NCI-H2227 (cell line): Measurements from ENCODE around the gene CMAS.
A peak's percentile ranks its signal among the peaks of the same experiment; 100 is the strongest.
"Not testable (repeated sequence)": the region's sequence is repeated elsewhere in the genome, so short reads cannot be mapped to it uniquely, and the experiment has no call there.

Experiments
- DNase-seq: peaks from one replicate; lab custom pipeline; 2025; ENCODE audit not compliant: unreplicated experiment; lab: John Stamatoyannopoulos, UW

CMAS gene

DNA sequence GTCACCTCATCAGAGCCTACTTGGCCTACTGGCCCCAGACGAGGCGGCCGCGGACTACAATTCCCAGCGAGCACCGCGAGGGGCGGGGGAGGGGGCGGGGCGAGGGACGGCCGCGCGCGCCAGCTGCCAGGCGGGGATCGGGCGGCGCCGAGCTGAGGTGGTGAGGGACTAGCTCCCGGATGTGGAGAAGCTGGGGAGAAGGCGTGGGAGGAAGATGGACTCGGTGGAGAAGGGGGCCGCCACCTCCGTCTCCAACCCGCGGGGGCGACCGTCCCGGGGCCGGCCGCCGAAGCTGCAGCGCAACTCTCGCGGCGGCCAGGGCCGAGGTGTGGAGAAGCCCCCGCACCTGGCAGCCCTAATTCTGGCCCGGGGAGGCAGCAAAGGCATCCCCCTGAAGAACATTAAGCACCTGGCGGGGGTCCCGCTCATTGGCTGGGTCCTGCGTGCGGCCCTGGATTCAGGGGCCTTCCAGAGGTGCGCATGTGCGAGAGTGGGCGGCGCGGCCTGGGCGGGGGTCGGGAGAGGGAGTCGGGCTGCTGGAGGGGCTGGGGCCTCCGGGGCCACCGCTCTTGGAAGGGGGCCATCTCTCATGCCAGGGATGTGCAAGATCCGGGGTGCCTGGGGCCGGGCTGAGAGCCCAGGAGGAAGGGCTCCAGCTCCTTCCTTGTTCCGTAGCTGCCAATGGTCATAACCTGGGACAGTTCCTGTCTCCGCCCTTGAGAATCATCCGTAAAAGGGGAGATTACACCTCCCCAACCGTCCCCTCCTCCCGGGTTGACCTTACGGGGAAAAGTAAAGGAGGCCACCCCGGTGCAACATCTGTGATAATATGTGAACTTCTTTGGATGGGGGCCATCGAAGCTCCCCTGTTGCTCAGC lies at the start of gene CMAS:
Gene CMAS (plus strand): TSS at position 129 of the 878 bp plus-strand sequence. CDS start 86 bp downstream, at position 215.
- DNase-seq = peak; percentile 83

GRCh38 chr12:21998295-21998694 lies 47.7 kb upstream of the CMAS start:
- DNase-seq = no peak

- no peak for DNase-seq
Measured at GRCh38 chr12:21998782-21999181, 47.2 kb upstream of the CMAS start.

GRCh38 chr12:22002430-22002829 lies 43.6 kb upstream of the CMAS start:
- DNase-seq = no peak

DNA sequence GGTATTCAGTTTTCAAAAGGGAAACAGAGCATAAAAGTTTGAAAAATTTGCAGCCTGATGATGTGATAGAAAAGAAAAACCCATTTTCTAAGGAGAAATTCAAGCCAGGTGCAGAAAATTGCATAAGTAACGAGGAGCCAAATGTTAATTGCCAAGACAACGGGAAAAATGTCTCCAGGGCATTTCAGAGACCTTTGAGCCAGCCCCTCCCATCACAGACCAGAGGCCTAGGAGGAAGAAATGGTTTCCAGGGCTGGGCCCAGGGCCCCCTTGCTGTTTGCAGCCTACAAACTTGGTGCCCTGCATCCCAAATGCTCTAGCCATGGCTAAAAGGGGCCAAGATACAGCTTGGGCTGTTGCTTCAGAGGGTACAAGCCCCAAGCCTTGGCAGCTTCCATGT lies 38.2 kb upstream of the CMAS start:
- DNase-seq = not testable (repeated sequence)

GRCh38 chr12:22008196-22008595 lies 37.8 kb upstream of the CMAS start:
- no peak for DNase-seq

DNA sequence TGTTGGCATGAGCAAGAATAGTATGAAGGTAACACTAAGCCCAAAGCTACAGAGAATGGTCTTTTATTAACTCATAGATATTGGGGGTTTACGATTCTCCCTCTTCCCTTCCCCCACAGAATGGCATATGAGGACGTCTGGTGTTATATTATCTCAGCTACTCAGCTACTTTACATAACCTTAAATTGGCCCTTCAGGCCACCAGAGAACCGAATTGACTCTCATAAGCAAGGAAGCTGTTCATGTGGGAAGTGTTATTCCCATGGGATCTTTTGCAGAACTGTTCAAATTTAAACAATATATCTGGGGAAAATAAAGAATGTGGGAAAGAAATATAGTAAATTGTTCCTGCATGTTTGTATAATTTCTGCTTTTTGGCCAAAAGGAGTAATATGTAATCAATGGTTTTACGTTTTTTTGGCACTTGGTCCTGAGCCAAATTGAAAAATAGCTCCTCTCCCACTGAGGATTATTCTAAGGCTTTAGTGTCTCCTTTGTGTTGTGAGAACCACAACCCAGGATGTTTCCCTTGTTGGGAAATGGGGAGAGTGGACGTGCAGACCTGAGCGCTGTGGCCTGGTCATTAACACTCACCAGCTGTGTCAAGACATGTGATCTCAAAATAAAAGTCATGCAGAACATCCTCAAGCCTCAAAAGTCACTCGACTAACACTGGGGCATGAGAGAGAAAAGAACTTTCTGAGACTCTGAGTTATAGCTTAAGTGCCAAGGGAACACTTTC lies 31.8 kb upstream of the CMAS start:
- no peak for DNase-seq

GRCh38 chr12:22014783-22015144 lies 31.3 kb upstream of the CMAS start:
- DNase-seq = no peak

DNA sequence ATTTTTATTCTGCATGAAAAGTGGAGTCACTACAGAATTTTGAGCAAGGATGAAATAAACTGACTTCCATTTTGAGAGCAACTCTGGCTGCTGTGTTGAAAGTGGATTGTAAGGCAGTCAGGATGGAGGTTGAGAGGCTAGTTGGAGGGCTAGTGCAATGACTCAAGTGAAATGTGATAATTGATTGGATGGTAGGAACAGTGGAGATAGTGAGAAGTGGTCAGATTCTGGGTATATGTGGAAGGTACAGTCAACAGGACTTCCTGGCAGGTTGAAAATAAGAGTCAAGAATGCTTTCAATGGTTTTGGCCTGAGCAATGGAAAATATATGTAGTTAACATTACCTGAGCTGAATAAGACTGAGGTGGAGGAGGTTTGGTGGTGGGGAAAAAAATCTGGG lies 29.0 kb upstream of the CMAS start:
- DNase-seq = no peak

- DNase-seq = no peak
Measured at GRCh38 chr12:22018860-22019259, 27.2 kb upstream of the CMAS start.

GRCh38 chr12:22023489-22023888 lies 22.5 kb upstream of the CMAS start:
- not testable (repeated sequence) for DNase-seq

DNA sequence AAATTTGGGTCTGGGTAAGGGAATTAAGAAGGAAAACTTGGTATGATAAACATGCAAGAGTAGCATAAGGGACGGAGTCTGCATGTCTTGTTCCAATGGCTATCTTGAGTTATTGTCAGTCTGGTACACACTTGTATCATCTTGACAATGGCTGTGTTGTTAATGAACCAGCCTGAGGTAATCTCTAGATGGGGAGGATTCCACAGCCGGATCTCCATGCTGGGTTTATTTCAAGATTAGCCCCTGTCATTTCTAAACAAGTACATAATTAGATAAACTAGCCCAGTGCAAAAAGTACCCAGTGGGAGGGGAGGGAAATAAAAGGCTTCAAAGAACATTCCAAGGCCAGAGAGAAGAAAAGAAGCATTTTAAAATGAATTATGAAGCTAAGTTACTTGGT lies 16.5 kb upstream of the CMAS start:
- DNase-seq = no peak

DNA sequence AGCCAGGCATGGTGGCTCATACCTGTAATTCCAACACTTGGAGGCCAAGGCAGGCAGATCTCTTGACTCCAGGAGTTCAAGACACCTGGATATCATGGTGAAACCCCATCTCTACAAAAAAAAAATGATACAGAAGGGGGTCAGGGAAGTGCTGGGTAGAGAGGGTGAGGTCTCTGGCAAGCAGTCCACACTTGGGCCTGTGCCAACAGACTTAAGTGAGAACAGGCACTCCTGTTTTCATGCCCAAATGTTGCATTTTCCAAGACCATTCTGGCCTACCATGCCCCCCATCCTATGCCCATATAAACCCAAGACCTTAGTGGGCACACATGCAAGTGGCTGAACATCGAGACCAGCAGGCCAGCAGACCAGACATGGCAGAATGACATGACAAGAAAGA lies 16.0 kb upstream of the CMAS start:
- no peak for DNase-seq

DNA sequence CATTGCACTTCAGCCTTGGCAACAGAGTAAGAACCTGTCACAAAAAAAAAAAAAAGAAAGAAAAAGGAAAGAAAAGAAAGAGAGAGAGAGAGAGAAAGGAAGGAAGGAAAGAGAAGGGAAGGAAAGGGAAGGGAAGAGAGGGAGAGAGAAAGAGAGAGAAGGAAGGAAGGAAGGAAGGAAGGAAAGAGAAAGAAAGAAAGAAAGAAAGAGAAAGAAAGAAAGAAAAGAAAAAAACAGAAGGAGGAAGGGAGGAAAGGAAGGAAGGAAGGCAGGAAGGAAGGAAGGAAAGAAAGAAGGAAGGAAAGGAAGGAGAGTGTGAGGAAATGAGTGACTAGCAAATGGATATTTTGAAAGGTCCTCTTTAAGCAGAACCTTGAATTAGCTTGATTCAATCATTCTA lies 13.3 kb upstream of the CMAS start:
- DNase-seq = no peak

DNA sequence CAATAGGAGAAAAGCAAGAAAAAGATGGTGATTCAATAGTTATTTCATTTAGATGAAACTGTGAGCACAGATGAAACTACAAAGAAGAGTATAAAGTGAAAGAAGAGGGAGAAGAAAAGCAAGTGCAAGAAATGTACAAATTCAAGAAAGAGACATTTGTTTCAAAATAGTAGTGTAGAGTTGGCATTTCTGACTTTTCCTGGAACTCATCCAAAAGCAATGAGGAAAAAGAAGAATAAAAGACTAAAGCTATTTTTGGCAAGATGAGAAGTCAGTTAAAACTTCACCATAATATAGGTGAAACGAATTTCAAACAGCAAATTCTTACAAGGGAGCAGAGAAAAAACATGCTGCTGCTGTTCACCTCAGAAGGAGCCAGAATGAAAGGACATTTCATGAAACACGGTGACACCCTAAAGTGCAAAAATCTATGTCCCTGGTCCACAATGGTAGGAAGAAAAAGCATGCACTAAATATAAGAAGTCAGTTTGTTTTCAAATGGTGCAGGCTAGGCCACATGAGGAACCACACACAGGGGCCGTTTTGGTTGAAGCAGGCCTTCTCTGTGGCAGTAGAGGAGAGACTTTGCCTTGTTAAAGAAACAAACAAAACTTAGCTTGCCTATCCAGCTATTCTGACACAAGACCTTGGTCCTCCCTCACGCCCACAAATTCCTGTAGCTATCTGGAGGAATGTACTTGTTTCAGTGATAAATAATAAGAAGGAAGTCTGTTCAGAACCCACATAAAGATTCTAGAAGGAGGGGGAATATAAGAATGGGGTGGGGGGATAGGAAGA lies 11.1 kb upstream of the CMAS start:
- DNase-seq = no peak

GRCh38 chr12:22037947-22038346 lies 8.1 kb upstream of the CMAS start:
- DNase-seq = no peak

- no peak for DNase-seq
Measured at GRCh38 chr12:22038734-22039133, 7.3 kb upstream of the CMAS start.

DNA sequence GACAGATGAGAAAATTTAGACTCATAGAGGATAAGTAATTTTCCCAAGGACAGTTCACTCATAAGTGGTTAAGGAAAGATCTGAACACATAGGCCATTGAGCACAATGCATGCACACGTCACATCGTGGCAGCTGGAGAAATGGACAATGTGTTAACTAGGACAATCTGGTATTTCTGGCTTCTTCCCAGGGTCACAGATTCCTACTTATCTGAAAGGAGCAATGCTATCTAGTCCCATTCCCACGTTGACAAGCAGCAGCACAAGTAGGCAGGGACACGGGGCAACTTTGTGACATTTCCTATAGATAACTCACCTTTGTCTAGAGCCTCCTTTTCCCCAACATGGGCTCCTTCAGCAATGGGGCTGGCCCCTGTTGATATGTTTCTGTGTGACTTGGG lies 6.7 kb upstream of the CMAS start:
- no peak for DNase-seq

GRCh38 chr12:22042976-22043669 lies 2.9 kb upstream of the CMAS start:
- DNase-seq = no peak

DNA sequence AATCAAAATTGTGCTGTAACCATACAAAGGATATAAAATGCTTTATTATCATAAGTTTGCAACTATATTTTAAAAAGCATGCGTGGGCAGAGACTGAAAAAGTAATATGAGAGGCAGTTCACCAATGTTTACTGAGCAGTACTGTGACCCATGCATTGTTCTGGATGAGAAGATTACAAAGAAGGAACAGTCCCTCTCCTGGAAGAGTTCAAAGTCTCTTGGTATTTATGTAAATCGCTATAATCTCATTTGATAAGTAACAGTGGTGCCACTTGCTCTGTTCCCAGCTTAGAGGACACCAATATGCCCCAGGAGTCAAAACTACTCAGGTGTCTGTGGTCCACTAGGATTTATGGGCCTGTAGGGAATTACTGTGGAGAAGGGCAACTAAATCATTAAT lies 2.1 kb upstream of the CMAS start:
- no peak for DNase-seq

DNA sequence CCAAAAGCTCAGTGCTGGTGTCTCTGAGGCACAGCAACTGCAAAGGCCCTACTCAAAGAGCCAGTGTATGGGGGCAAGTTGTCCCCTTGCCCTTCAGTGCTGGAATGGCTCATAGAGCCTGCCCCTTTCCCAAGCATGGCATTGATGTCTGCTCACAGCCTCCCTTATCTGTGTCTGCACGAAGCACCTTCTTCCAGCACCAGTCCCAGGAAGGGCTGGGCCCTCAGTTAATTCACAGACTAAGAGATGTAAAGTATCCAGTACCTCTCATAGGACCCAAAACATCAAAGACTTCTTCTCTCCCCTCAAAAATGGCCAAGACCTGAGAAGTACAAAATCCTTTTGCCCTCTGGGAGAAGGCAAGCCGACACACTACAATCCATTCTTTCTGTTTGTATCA lies 1.6 kb upstream of the CMAS start:
- no peak for DNase-seq
